Naive thymus-derived CD4-positive, alpha-beta T cell (primary cell): ENCODE measurements around the gene TOP3B. TPM values are rescaled to one million over a fixed set of nuclear protein-coding genes. Genes with fewer than 3 reads are reported as not detected.

Experiments used
- ATAC-seq: fragments of 150-1000 bp; cut with Tn5 transposase; 2 replicates; pipeline ENCODE4 v1.10.0; 2021; ENCODE audit warnings: mild to moderate bottlenecking, moderate library complexity
- CTCF ChIA-PET: fragments of 350-600 bp; sonication (Branson Sonifier 250); formaldehyde crosslinking; loops from one replicate; lab custom pipeline; 2021; ENCODE audit warnings: antibody characterized with exemption; lab: Charles Lee
- POLR2A ChIA-PET: fragments of 350-600 bp; sonication (Branson Sonifier 250); formaldehyde crosslinking; loops from one replicate; lab custom pipeline; 2021; ENCODE audit warnings: antibody characterized with exemption, inconsistent platforms; lab: Charles Lee
- DNase-seq, 9 donors: peaks; one replicate each; pipeline versions ENCODE4 v3.0.0 to v3.0.0-alpha.2; 2020 to 2022; ENCODE audit warnings: mixed read lengths in 1 of 9
- H3K27ac ChIP-seq: one replicate; pipeline ENCODE4 v1.7.0; 2013; ENCODE audit warnings: mild to moderate bottlenecking, low read depth, low read length, moderate library complexity
- H3K27me3 ChIP-seq, 2 donors: one replicate each; pipeline ENCODE4 v1.7.0; 2013; ENCODE audit warnings: low read length in 2 of 2, mild to moderate bottlenecking in 2 of 2, moderate library complexity in 2 of 2; ENCODE audit not compliant: control insufficient read depth in 2 of 2, insufficient read depth in 2 of 2
- H3K36me3 ChIP-seq, 3 experiments: 1 replicate in 2 of 3; 2 replicates in 1 of 3; pipeline ENCODE4 v1.7.0; 2013; ENCODE audit warnings: low read length in 3 of 3, mild to moderate bottlenecking in 3 of 3, moderate library complexity in 1 of 3; ENCODE audit not compliant: insufficient read depth in 3 of 3, control insufficient read depth in 2 of 3
- H3K4me1 ChIP-seq, 2 donors: one replicate each; pipeline ENCODE4 v1.7.0; 2013; ENCODE audit warnings: low read length in 2 of 2, mild to moderate bottlenecking in 2 of 2, moderate library complexity in 1 of 2; ENCODE audit not compliant: control insufficient read depth in 2 of 2, insufficient read depth in 2 of 2
- H3K4me3 ChIP-seq: 2 replicates; pipeline ENCODE4 v1.7.0; 2013; ENCODE audit warnings: mild to moderate bottlenecking, low read length
- H3K9me3 ChIP-seq, 3 experiments: 1 replicate in 2 of 3; 2 replicates in 1 of 3; pipeline ENCODE4 v1.7.0; 2013; ENCODE audit warnings: low read length in 3 of 3; ENCODE audit not compliant: control insufficient read depth in 2 of 3
- H3K27ac Mint-ChIP-seq, 9 donors: one replicate each; pipeline ENCODE4 v1.8.0; 2020 to 2022; ENCODE audit warnings: mixed read lengths in 9 of 9, mild to moderate bottlenecking in 8 of 9, moderate library complexity in 5 of 9, inconsistent platforms in 2 of 9
- H3K27me3 Mint-ChIP-seq, 5 donors: one replicate each; pipeline ENCODE4 v1.8.0; 2021 to 2022; ENCODE audit warnings: mixed read lengths in 5 of 5, mild to moderate bottlenecking in 1 of 5
- H3K36me3 Mint-ChIP-seq, 5 donors: one replicate each; pipeline ENCODE4 v1.8.0; 2020 to 2022; ENCODE audit warnings: mixed read lengths in 5 of 5, mild to moderate bottlenecking in 3 of 5, inconsistent platforms in 1 of 5
- H3K4me1 Mint-ChIP-seq, 7 donors: one replicate each; pipeline ENCODE4 v1.8.0; 2020 to 2022; ENCODE audit warnings: mixed read lengths in 7 of 7, mild to moderate bottlenecking in 3 of 7, inconsistent platforms in 1 of 7
- H3K4me3 Mint-ChIP-seq, 10 donors: one replicate each; pipeline ENCODE4 v1.8.0; 2020 to 2022; ENCODE audit warnings: mild to moderate bottlenecking in 10 of 10, mixed read lengths in 10 of 10, moderate library complexity in 6 of 10, inconsistent platforms in 2 of 10
- H3K9me3 Mint-ChIP-seq, 11 donors: one replicate each; pipeline ENCODE4 v1.8.0; 2020 to 2022; ENCODE audit warnings: mixed read lengths in 11 of 11, mild to moderate bottlenecking in 4 of 11, inconsistent platforms in 1 of 11, moderate library complexity in 1 of 11
- intact Hi-C, 2 donors: fragments of 100-400 bp; cut with micrococcal nuclease; formaldehyde crosslinking; loops; one replicate each; pipeline ENCODE4 v1.15.1; 2023
- polyA plus RNA-seq, 2 donors: library from polyadenylated mRNA; unstranded; fragments of 300-500 nt; fragmentation: Illumina TruSeq; gene quantifications; one replicate each; pipeline ENCODE4 v1.2.3, GENCODE V29; 2021
- total RNA-seq, 6 experiments: library from RNA in 5 of 6; stranded (reverse) in 5 of 6; gene quantifications; 1 replicate in 5 of 6; 2 replicates in 1 of 6; pipeline ENCODE4 v1.2.3 and lab custom pipeline; 2021 to 2026

Gene TOP3B
- total and polyA plus RNA-seq, 7 experiments from 2014 or later = 8.4 to 80.5 (median 49.5) TPM

GRCh38 chr22:22011964-22012363, 29.4 kb upstream of the TOP3B start:
- Histone ChIP-seq H3K9me3 (no peaks in the 10 kb centered on the region), H3K4me3 (no peak overlapping the region), H3K27me3 (no peaks in the 10 kb centered on the region), H3K36me3 (no peaks in the 10 kb centered on the region), H3K4me1 (no peaks in the 10 kb centered on the region), H3K27ac (no peak overlapping the region)
- intact Hi-C loops = no loop called here
- ChIA-PET POLR2A (no interaction called here), CTCF (no interaction called here)
- no peak overlapping the region for H3K4me3 Mint-ChIP-seq
- H3K4me1 Mint-ChIP-seq = peaks cover 0 to 5% (median 0%) of the 10 kb centered on the region in 7 donors
- DNase-seq (no peak), ATAC-seq (no peak)
- peaks cover 18 to 35% (median 26%) of the 10 kb centered on the region in 5 donors for H3K27me3 Mint-ChIP-seq
- H3K36me3 Mint-ChIP-seq = no peaks in the 10 kb centered on the region
- H3K9me3 Mint-ChIP-seq = peaks cover 0 to 5% (median 0%) of the 10 kb centered on the region in 11 donors
- H3K27ac Mint-ChIP-seq = no peak overlapping the region

GRCh38 chr22:22010358-22010757, 27.8 kb upstream of the TOP3B start:
- ATAC-seq = no peak
- POLR2A ChIA-PET = no interaction called here
- CTCF ChIA-PET = no interaction called here
- no peak overlapping the region for H3K4me3 Mint-ChIP-seq
- no peaks in the 10 kb centered on the region for H3K9me3 ChIP-seq
- H3K9me3 Mint-ChIP-seq = peaks cover 0 to 5% (median 0%) of the 10 kb centered on the region in 11 donors
- no peaks in the 10 kb centered on the region for H3K4me1 ChIP-seq
- H3K4me1 Mint-ChIP-seq = peaks cover 0 to 5% (median 0%) of the 10 kb centered on the region in 7 donors
- H3K27ac ChIP-seq = no peak overlapping the region
- no peak overlapping the region for H3K4me3 ChIP-seq
- H3K27ac Mint-ChIP-seq = no peak overlapping the region
- intact Hi-C loops = no loop called here
- no peak for DNase-seq
- H3K27me3 Mint-ChIP-seq = peaks cover 15 to 35% (median 26%) of the 10 kb centered on the region in 5 donors
- H3K27me3 ChIP-seq = no peaks in the 10 kb centered on the region
- no peaks in the 10 kb centered on the region for H3K36me3 Mint-ChIP-seq
- H3K36me3 ChIP-seq = no peaks in the 10 kb centered on the region

- H3K27me3 Mint-ChIP-seq = peaks cover 15 to 35% (median 26%) of the 10 kb centered on the region in 5 donors
- intact Hi-C loops = no loop called here
- no peaks in the 10 kb centered on the region for H3K36me3 Mint-ChIP-seq
- H3K27me3 ChIP-seq = no peaks in the 10 kb centered on the region
- H3K36me3 ChIP-seq = no peaks in the 10 kb centered on the region
- no peaks in the 10 kb centered on the region for H3K9me3 ChIP-seq
- no peak overlapping the region for H3K4me3 ChIP-seq
- H3K27ac ChIP-seq = no peak overlapping the region
- H3K27ac Mint-ChIP-seq = no peak overlapping the region
- H3K4me3 Mint-ChIP-seq = no peak overlapping the region
- CTCF ChIA-PET = no interaction called here
- peaks cover 0 to 5% (median 0%) of the 10 kb centered on the region in 11 donors for H3K9me3 Mint-ChIP-seq
- H3K4me1 Mint-ChIP-seq = peaks cover 0 to 5% (median 0%) of the 10 kb centered on the region in 7 donors
- DNase-seq = no peak
- H3K4me1 ChIP-seq = no peaks in the 10 kb centered on the region
- no peak for ATAC-seq
- POLR2A ChIA-PET = no interaction called here
Measured at GRCh38 chr22:22009661-22010060, 27.1 kb upstream of the TOP3B start.

- Histone ChIP-seq H3K36me3 (no peaks in the 10 kb centered on the region), H3K4me3 (no peak overlapping the region), H3K9me3 (no peaks in the 10 kb centered on the region), H3K27ac (no peak overlapping the region), H3K27me3 (no peaks in the 10 kb centered on the region), H3K4me1 (no peaks in the 10 kb centered on the region)
- H3K9me3 Mint-ChIP-seq = peaks cover 0 to 1% (median 0%) of the 10 kb centered on the region in 11 donors
- H3K4me1 Mint-ChIP-seq = peaks cover 0 to 5% (median 0%) of the 10 kb centered on the region in 7 donors
- H3K4me3 Mint-ChIP-seq = no peak overlapping the region
- no peaks in the 10 kb centered on the region for H3K36me3 Mint-ChIP-seq
- H3K27ac Mint-ChIP-seq = no peak overlapping the region
- DNase-seq = no peak
- peaks cover 18 to 26% (median 22%) of the 10 kb centered on the region in 5 donors for H3K27me3 Mint-ChIP-seq
- POLR2A ChIA-PET = no interaction called here
- CTCF ChIA-PET = no interaction called here
- ATAC-seq = no peak
- intact Hi-C loops = no loop called here
Measured at GRCh38 chr22:22006596-22006990, 24.0 kb upstream of the TOP3B start.

- ATAC-seq = no peak
- POLR2A ChIA-PET = no interaction called here
- no peak overlapping the region for H3K27ac ChIP-seq
Measured at GRCh38 chr22:22005945-22006595, 23.5 kb upstream of the TOP3B start.

GRCh38 chr22:22003233-22003632, 20.6 kb upstream of the TOP3B start:
- H3K9me3 ChIP-seq = no peaks in the 10 kb centered on the region
- Mint-ChIP-seq H3K9me3 (peaks cover 0 to 1% (median 0%) of the 10 kb centered on the region in 11 donors), H3K4me1 (peaks cover 0 to 1% (median 0%) of the 10 kb centered on the region in 7 donors), H3K36me3 (no peaks in the 10 kb centered on the region), H3K27me3 (peaks cover 0 to 16% (median 11%) of the 10 kb centered on the region in 5 donors), H3K4me3 (no peak overlapping the region), H3K27ac (no peak overlapping the region)
- no peaks in the 10 kb centered on the region for H3K27me3 ChIP-seq
- no peak for DNase-seq
- no peaks in the 10 kb centered on the region for H3K36me3 ChIP-seq
- no peaks in the 10 kb centered on the region for H3K4me1 ChIP-seq
- CTCF ChIA-PET = no interaction called here
- H3K27ac ChIP-seq = no peak overlapping the region
- no peak for ATAC-seq
- POLR2A ChIA-PET = no interaction called here
- intact Hi-C loops = no loop called here
- no peak overlapping the region for H3K4me3 ChIP-seq

More at GRCh38 chr22:22005945-22006595, 23.5 kb upstream of the TOP3B start:
- Histone ChIP-seq H3K27me3 (no peaks in the 10 kb centered on the region), H3K4me3 (no peak overlapping the region), H3K9me3 (no peaks in the 10 kb centered on the region), H3K36me3 (no peaks in the 10 kb centered on the region), H3K4me1 (no peaks in the 10 kb centered on the region)
- no peak overlapping the region for H3K4me3 Mint-ChIP-seq
- H3K9me3 Mint-ChIP-seq = peaks cover 0 to 1% (median 0%) of the 10 kb centered on the region in 11 donors
- no peak overlapping the region for H3K27ac Mint-ChIP-seq
- peaks cover 0 to 5% (median 0%) of the 10 kb centered on the region in 7 donors for H3K4me1 Mint-ChIP-seq
- H3K27me3 Mint-ChIP-seq = peaks cover 18 to 30% (median 24%) of the 10 kb centered on the region in 5 donors
- intact Hi-C loops = no loop called here
- H3K36me3 Mint-ChIP-seq = no peaks in the 10 kb centered on the region
- CTCF ChIA-PET = no interaction called here
- no peak for DNase-seq

- Mint-ChIP-seq H3K4me3 (no peak overlapping the region), H3K9me3 (peaks cover 0 to 1% (median 0%) of the 10 kb centered on the region in 11 donors), H3K36me3 (no peaks in the 10 kb centered on the region), H3K27me3 (peaks cover 0 to 16% (median 11%) of the 10 kb centered on the region in 5 donors), H3K27ac (no peak overlapping the region), H3K4me1 (peaks cover 0 to 2% (median 0%) of the 10 kb centered on the region in 7 donors)
- CTCF ChIA-PET = no interaction called here
- no peaks in the 10 kb centered on the region for H3K36me3 ChIP-seq
- ATAC-seq = no peak
- no peaks in the 10 kb centered on the region for H3K9me3 ChIP-seq
- DNase-seq = no peak
- H3K4me3 ChIP-seq = no peak overlapping the region
- no peak overlapping the region for H3K27ac ChIP-seq
- POLR2A ChIA-PET = no interaction called here
- intact Hi-C loops = no loop called here
- no peaks in the 10 kb centered on the region for H3K27me3 ChIP-seq
- no peaks in the 10 kb centered on the region for H3K4me1 ChIP-seq
Measured at GRCh38 chr22:22002526-22003055, 20.0 kb upstream of the TOP3B start.
